C4-2B (cell line): Measurements from ENCODE around the gene CAMK2A.
"Not testable (repeated sequence)": the region's sequence is repeated elsewhere in the genome, so short reads cannot be mapped to it uniquely, and the experiment has no call there.

ENCODE experiments used
- ZFX ChIP-seq: fragments of 450-650 bp; IDR thresholded peaks from 2 replicates; pipeline ENCODE4 v1.6.1; 2017
- TF ChIP-seq, protein P1 (sequence below): fragments of 450-650 bp; conservative IDR thresholded peaks from 2 replicates; pipeline ENCODE4 v1.5.1; 2017; ENCODE audit warnings: mild to moderate bottlenecking

- TF ChIP-seq, protein P1, sequence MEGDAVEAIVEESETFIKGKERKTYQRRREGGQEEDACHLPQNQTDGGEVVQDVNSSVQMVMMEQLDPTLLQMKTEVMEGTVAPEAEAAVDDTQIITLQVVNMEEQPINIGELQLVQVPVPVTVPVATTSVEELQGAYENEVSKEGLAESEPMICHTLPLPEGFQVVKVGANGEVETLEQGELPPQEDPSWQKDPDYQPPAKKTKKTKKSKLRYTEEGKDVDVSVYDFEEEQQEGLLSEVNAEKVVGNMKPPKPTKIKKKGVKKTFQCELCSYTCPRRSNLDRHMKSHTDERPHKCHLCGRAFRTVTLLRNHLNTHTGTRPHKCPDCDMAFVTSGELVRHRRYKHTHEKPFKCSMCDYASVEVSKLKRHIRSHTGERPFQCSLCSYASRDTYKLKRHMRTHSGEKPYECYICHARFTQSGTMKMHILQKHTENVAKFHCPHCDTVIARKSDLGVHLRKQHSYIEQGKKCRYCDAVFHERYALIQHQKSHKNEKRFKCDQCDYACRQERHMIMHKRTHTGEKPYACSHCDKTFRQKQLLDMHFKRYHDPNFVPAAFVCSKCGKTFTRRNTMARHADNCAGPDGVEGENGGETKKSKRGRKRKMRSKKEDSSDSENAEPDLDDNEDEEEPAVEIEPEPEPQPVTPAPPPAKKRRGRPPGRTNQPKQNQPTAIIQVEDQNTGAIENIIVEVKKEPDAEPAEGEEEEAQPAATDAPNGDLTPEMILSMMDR, result not testable (repeated sequence)
- not testable (repeated sequence) for TF ChIP-seq ZFX
These were observed 55.9 kb downstream of the CAMK2A start for GRCh38 chr5:150233706-150234105.
